Tibial artery (tissue), 4 donors: ENCODE results near the gene ZNHIT1.
"Not testable (repeated sequence)": the region's sequence is repeated elsewhere in the genome, so short reads cannot be mapped to it uniquely, and the experiment has no call there.

ENCODE experiments used
- DNase-seq, 2 donors: peaks; one replicate each; pipeline ENCODE4 v3.0.0-alpha.2; 2019
- H3K27ac ChIP-seq, 2 donors: fragments of 200-600 bp; sonication (generic) in 1 of 2; 1 replicate in 1 of 2; 2 replicates in 1 of 2; pipeline ENCODE4 v1.5.1; 2018 to 2019; ENCODE audit warnings: mild to moderate bottlenecking in 1 of 2
- H3K27me3 ChIP-seq, 2 donors: fragments of 200-600 bp; sonication (generic) in 1 of 2; one replicate each; pipeline versions ENCODE4 v1.5.1 to v1.6.0; 2016 to 2019
- H3K36me3 ChIP-seq, 3 donors: fragments of 200-600 bp; sonication (generic) in 2 of 3; one replicate each; pipeline ENCODE4 v1.5.1; 2016 to 2019; ENCODE audit warnings: mild to moderate bottlenecking in 2 of 3
- H3K4me1 ChIP-seq, 4 donors: fragments of 200-600 bp; sonication (generic) in 2 of 4; 1 replicate in 3 of 4; 2 replicates in 1 of 4; pipeline ENCODE4 v1.5.1; 2016 to 2019
- H3K4me3 ChIP-seq, 2 donors: fragments of 200-600 bp; sonication (generic) in 1 of 2; 1 replicate in 1 of 2; 2 replicates in 1 of 2; pipeline ENCODE4 v1.5.1; 2018 to 2019; ENCODE audit warnings: mild to moderate bottlenecking in 2 of 2
- H3K9me3 ChIP-seq, 3 donors: fragments of 200-600 bp; sonication (generic) in 1 of 3; one replicate each; pipeline ENCODE4 v1.5.1; 2016 to 2019
- intact Hi-C: fragments of 100-400 bp; cut with DNase I; formaldehyde crosslinking; loops from one replicate; pipeline ENCODE4 v1.15.0; 2023; ENCODE audit warnings: low total_unique reads
- TF ChIP-seq, protein P1 (sequence below), 2 experiments: fragments of 200-600 bp in 1 of 2; fragments of 450-650 bp in 1 of 2; IDR thresholded peaks; one replicate each; pipeline ENCODE4 v1.5.1; 2017 to 2019; ENCODE audit warnings: antibody characterized with exemption in 2 of 2, mild to moderate bottlenecking in 1 of 2, moderate library complexity in 1 of 2

The ZNHIT1 gene

DNA sequence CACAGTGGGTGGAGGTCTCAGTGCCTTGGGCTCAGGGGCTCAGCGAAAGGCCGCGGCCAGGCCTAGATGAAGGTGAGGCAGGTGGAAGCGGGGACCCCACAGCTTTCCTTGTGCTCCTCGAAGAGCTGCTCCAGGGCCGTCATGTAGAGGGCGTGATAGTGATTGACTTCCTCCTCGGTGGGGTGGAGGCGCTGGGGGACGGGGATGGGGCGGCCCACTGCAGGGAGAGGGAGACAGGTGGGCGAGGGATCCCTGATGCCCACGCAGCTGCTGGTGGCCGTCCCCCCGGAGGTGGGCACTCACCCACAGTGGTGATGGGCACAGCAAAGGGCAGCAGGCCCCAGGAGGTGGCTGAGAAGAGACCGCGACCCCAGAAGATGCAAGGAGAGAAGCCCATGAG lies 22.1 kb upstream of the ZNHIT1 start:
- Histone ChIP-seq H3K36me3 (no peaks in the 10 kb centered on the region), H3K9me3 (no peaks in the 10 kb centered on the region), H3K4me1 (no peaks in the 10 kb centered on the region), H3K4me3 (no peak overlapping the region), H3K27ac (no peak overlapping the region), H3K27me3 (peaks cover 0 to 62% of the 10 kb centered on the region in 2 donors)
- no peak for DNase-seq
- intact Hi-C loops: loop anchor here (10.0 kb wide), 2 partner anchors 51 to 121 kb away; no protein-coding TSS in a partner anchor
- TF ChIP-seq, protein P1, sequence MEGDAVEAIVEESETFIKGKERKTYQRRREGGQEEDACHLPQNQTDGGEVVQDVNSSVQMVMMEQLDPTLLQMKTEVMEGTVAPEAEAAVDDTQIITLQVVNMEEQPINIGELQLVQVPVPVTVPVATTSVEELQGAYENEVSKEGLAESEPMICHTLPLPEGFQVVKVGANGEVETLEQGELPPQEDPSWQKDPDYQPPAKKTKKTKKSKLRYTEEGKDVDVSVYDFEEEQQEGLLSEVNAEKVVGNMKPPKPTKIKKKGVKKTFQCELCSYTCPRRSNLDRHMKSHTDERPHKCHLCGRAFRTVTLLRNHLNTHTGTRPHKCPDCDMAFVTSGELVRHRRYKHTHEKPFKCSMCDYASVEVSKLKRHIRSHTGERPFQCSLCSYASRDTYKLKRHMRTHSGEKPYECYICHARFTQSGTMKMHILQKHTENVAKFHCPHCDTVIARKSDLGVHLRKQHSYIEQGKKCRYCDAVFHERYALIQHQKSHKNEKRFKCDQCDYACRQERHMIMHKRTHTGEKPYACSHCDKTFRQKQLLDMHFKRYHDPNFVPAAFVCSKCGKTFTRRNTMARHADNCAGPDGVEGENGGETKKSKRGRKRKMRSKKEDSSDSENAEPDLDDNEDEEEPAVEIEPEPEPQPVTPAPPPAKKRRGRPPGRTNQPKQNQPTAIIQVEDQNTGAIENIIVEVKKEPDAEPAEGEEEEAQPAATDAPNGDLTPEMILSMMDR (IDR thresholded peaks at IDR 0.05): no peak

- intact Hi-C loops: loop anchor here (10.0 kb wide), 2 partner anchors 53 to 123 kb away; no protein-coding TSS in a partner anchor
- H3K9me3 ChIP-seq: no peaks in the 10 kb centered on the region
- H3K36me3 ChIP-seq: no peaks in the 10 kb centered on the region
- no peak overlapping the region for H3K27ac ChIP-seq
- no peak overlapping the region for H3K4me3 ChIP-seq
- TF ChIP-seq, protein P1 (IDR thresholded peaks at IDR 0.05): no peak
- H3K27me3 ChIP-seq: peaks cover 0 to 83% of the 10 kb centered on the region in 2 donors
- H3K4me1 ChIP-seq: peaks cover 0 to 11% (median 9%) of the 10 kb centered on the region in 4 donors
- no peak for DNase-seq
Observed at GRCh38 chr7:101197991-101198390, 20.0 kb upstream of the ZNHIT1 start.

- Histone ChIP-seq H3K27me3 (peaks cover 0 to 83% of the 10 kb centered on the region in 2 donors), H3K27ac (no peak overlapping the region), H3K4me1 (peaks cover 0 to 11% (median 9%) of the 10 kb centered on the region in 4 donors), H3K36me3 (no peaks in the 10 kb centered on the region), H3K4me3 (no peak overlapping the region), H3K9me3 (no peaks in the 10 kb centered on the region)
- no peak for DNase-seq
- intact Hi-C loops: loop anchor here (10.0 kb wide), 2 partner anchors 54 to 124 kb away; no protein-coding TSS in a partner anchor
- TF ChIP-seq, protein P1 (IDR thresholded peaks at IDR 0.05): no peak
Observed at GRCh38 chr7:101198476-101198875, 19.5 kb upstream of the ZNHIT1 start.

GRCh38 chr7:101199522-101199921 lies 18.4 kb upstream of the ZNHIT1 start:
- Histone ChIP-seq H3K4me1 (peaks cover 0 to 11% (median 9%) of the 10 kb centered on the region in 4 donors), H3K27me3 (peaks cover 0 to 78% of the 10 kb centered on the region in 2 donors)
- intact Hi-C loops: loop anchor here (10.0 kb wide), 2 partner anchors 55 to 125 kb away; no protein-coding TSS in a partner anchor
- not testable (repeated sequence) for H3K36me3 ChIP-seq, DNase-seq, H3K9me3 ChIP-seq, H3K4me3 ChIP-seq, H3K27ac ChIP-seq

DNA sequence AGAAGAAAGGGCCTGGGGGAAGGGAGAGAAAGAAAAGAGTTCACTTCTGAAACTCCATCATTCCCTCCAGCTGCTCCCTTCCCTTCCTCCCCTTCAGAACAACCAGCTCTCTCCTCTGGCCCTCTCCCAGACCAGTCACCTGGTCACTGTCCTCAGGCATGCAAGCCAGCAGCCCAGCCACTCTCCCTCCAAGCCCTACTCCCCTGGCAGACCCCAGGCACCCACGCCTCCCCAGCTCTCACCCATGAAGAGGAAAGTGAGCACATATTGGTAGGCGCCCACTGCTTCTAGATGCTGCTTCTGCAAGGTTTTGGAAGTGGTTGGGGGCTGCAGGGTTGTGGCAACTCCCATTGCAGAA lies 17.5 kb upstream of the ZNHIT1 start:
- no peak overlapping the region for H3K27ac ChIP-seq
- no peak overlapping the region for H3K4me3 ChIP-seq
- H3K4me1 ChIP-seq: peaks cover 0 to 11% (median 9%) of the 10 kb centered on the region in 4 donors
- no peak for DNase-seq
- H3K36me3 ChIP-seq: no peaks in the 10 kb centered on the region
- peaks cover 0 to 70% of the 10 kb centered on the region in 2 donors for H3K27me3 ChIP-seq
- TF ChIP-seq, protein P1 (IDR thresholded peaks at IDR 0.05): no peak
- H3K9me3 ChIP-seq: no peaks in the 10 kb centered on the region
- intact Hi-C loops: no loop called here

GRCh38 chr7:101200862-101201599 lies 16.9 kb upstream of the ZNHIT1 start, which contains the start of gene MOGAT3:
MOGAT3 (minus strand) TSS chr7:101201036; CDS start chr7:101200854, 182 bp downstream.
- Histone ChIP-seq H3K9me3 (no peaks in the 10 kb centered on the region), H3K36me3 (peaks cover 0 to 3% (median 1%) of the 10 kb centered on the region in 3 donors), H3K27me3 (peaks cover 0 to 64% of the 10 kb centered on the region in 2 donors), H3K4me3 (peak within 1 kb of the TSS in 1 of 2 donors; percentile 10), H3K27ac (no peak within 1 kb of the TSS), H3K4me1 (peaks cover 0 to 11% (median 9%) of the 10 kb centered on the region in 4 donors)
- intact Hi-C loops: no loop called here
- no peak for DNase-seq
- TF ChIP-seq, protein P1 (IDR thresholded peaks at IDR 0.05): no peak
